ENCODE results near the gene CRAMP1. TPM values are rescaled to one million over a fixed set of nuclear protein-coding genes. Genes with fewer than 3 reads are reported as not detected.
A peak's percentile ranks its signal among the peaks of the same experiment; 100 is the strongest.

The CRAMP1 gene
- total and polyA plus RNA-seq, 12 donors: 3.2 to 13.8 (median 10.5) TPM

- Histone ChIP-seq H3K9me3 (no peaks in the 10 kb centered on the region), H3K27ac (peak within 1 kb of the TSS; percentile 2 to 85 (median 76)), H3K4me3 (peak within 1 kb of the TSS; percentile 64 to 85 (median 77)), H3K36me3 (peaks cover 0 to 33% (median 17%) of the 10 kb centered on the region in 9 donors), H3K27me3 (no peaks in the 10 kb centered on the region), H3K4me1 (peaks cover 3 to 15% (median 6%) of the 10 kb centered on the region in 9 donors)
- WGBS, 2 donors: 1% methylated on average over 47 to 79 of the region's 79 CpGs
- DNase-seq (peak; percentile 97), ATAC-seq (peak; percentile 97 to 99 (median 98))
- TF ChIP-seq, protein P1, sequence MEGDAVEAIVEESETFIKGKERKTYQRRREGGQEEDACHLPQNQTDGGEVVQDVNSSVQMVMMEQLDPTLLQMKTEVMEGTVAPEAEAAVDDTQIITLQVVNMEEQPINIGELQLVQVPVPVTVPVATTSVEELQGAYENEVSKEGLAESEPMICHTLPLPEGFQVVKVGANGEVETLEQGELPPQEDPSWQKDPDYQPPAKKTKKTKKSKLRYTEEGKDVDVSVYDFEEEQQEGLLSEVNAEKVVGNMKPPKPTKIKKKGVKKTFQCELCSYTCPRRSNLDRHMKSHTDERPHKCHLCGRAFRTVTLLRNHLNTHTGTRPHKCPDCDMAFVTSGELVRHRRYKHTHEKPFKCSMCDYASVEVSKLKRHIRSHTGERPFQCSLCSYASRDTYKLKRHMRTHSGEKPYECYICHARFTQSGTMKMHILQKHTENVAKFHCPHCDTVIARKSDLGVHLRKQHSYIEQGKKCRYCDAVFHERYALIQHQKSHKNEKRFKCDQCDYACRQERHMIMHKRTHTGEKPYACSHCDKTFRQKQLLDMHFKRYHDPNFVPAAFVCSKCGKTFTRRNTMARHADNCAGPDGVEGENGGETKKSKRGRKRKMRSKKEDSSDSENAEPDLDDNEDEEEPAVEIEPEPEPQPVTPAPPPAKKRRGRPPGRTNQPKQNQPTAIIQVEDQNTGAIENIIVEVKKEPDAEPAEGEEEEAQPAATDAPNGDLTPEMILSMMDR (IDR thresholded peaks at IDR 0.05): peak in 2 of 9 donors; percentile 7 to 13
- intact Hi-C loops (cut with DNase I): loop anchor here in 1 of 10 donors (2.0 kb wide), 1 partner anchor 29 kb away; the partner anchor contains the start of gene MAPK8IP3
These were observed 65.9 kb downstream of the CRAMP1 start, which contains the start of gene JPT2 for GRCh38 chr16:1677942-1678499. JPT2 (plus strand) TSS chr16:1678279; CDS start chr16:1678313, 34 bp downstream.

DNA sequence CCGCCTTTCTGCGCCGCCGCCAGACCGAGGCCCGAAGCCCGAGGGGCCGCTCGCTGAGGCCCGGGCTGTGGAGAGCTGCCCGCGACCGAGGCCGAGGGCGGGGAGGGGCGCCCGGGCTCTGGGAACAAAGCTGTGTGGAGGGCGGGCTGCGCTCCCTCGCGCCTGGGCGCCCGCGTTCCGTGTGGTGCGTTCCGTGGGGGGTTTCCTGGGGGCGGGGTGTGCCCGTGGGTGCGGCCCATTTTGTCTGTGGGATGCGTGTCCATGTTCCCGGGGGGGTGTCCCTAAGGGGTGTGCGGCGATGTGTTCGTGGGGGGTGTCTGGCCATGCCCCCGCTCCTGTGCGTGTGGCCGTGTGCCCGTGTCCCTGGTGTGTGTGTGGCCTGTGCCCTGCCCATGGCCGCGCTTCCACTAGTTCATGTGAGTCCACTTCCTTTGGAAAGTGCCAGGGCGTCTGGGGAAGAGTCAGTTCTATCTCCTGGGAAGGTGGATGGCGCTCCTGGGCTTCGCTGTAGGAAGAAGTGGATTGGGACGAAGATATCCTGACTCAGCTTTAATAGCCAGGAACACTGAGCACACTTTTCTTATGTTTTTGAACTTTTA, 66.4 kb downstream of the CRAMP1 start:
- Histone ChIP-seq H3K36me3 (peaks cover 0 to 32% (median 17%) of the 10 kb centered on the region in 9 donors), H3K4me3 (peak overlapping the region; percentile 64 to 85 (median 77)), H3K4me1 (peaks cover 3 to 15% (median 6%) of the 10 kb centered on the region in 9 donors), H3K27me3 (no peaks in the 10 kb centered on the region), H3K9me3 (no peaks in the 10 kb centered on the region), H3K27ac (peak overlapping the region; percentile 2 to 85 (median 76))
- TF ChIP-seq, protein P1 (IDR thresholded peaks at IDR 0.05): no peak
- 1 to 2% methylated on average over 33 to 45 of the region's 45 CpGs for WGBS, 2 donors
- ATAC-seq (peak; percentile 10 to 64 (median 26)), DNase-seq (peak; percentile 17 to 29)
- intact Hi-C loops (cut with DNase I): loop anchor here in 1 of 10 donors (2.0 kb wide), 1 partner anchor 28 kb away; the partner anchor contains the start of gene MAPK8IP3

DNA sequence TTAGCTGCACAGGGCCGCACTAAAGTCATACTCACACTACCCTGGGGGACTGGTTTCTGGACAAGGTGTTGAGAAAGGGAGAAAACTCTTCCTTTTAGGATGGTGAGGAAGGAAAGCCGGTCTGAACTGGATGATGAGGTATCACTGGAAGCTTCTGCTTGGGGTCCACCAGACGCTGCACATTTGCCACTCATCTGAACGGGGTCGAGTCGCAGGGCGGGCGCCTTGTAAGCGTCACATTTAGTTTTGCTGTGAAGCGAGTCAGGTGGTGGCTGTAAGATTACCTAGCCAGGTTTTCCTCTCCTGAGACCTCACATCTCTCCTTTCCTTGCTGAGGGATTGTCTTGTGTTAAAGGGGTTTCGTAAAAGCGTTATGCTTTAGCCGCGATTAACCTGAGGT, 68.2 kb downstream of the CRAMP1 start:
- H3K36me3 ChIP-seq: peaks cover 0 to 32% (median 3%) of the 10 kb centered on the region in 9 donors
- TF ChIP-seq, protein P1 (IDR thresholded peaks at IDR 0.05): no peak
- DNase-seq: no peak
- peaks cover 3 to 15% (median 6%) of the 10 kb centered on the region in 9 donors for H3K4me1 ChIP-seq
- H3K27ac ChIP-seq: no peak overlapping the region
- 96 to 97% methylated on average over 14 of the region's 14 CpGs for WGBS, 2 donors
- H3K9me3 ChIP-seq: no peaks in the 10 kb centered on the region
- H3K27me3 ChIP-seq: no peaks in the 10 kb centered on the region
- no peak for ATAC-seq
- intact Hi-C loops (cut with DNase I): no loop called here
- no peak overlapping the region for H3K4me3 ChIP-seq

DNA sequence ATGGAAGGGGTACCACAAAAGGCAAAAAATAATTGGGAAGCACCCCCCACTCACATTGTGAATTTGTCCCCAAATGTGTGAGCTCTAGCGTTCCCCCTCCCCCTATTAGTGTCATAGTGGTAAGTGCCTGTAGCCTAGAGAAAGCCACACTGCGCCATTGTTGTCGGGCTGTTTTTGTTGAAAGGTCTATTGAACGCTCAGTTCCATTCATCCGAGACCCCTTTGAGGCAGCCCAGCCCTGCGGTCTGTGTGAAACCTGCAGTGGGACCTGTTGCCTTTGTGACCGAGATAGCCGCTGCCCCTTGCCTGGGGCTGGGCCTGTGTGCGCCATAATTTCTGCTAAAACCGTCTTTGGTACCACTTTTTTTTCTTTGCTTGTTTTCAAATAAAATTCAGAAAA, 68.9 kb downstream of the CRAMP1 start:
- ATAC-seq (no peak), DNase-seq (no peak)
- no peak overlapping the region for H3K27ac ChIP-seq
- 94 to 95% methylated on average over 10 of the region's 10 CpGs for WGBS, 2 donors
- H3K36me3 ChIP-seq: peaks cover 0 to 32% (median 6%) of the 10 kb centered on the region in 9 donors
- H3K4me3 ChIP-seq: no peak overlapping the region
- TF ChIP-seq, protein P1 (IDR thresholded peaks at IDR 0.05): no peak
- H3K4me1 ChIP-seq: peaks cover 3 to 15% (median 6%) of the 10 kb centered on the region in 9 donors
- intact Hi-C loops (cut with DNase I): no loop called here
- H3K27me3 ChIP-seq: no peaks in the 10 kb centered on the region
- no peaks in the 10 kb centered on the region for H3K9me3 ChIP-seq

All from heart right ventricle (tissue), 16 donors.